LNCAP (cell line): ENCODE data around the gene PDCD1LG2.

Source experiments
- TF ChIP-seq, protein P1 (sequence below): fragments of 450-650 bp; IDR thresholded peaks from 2 replicates; pipeline ENCODE4 v1.5.1; 2017; ENCODE audit warnings: mild to moderate bottlenecking

The PDCD1LG2 gene

DNA sequence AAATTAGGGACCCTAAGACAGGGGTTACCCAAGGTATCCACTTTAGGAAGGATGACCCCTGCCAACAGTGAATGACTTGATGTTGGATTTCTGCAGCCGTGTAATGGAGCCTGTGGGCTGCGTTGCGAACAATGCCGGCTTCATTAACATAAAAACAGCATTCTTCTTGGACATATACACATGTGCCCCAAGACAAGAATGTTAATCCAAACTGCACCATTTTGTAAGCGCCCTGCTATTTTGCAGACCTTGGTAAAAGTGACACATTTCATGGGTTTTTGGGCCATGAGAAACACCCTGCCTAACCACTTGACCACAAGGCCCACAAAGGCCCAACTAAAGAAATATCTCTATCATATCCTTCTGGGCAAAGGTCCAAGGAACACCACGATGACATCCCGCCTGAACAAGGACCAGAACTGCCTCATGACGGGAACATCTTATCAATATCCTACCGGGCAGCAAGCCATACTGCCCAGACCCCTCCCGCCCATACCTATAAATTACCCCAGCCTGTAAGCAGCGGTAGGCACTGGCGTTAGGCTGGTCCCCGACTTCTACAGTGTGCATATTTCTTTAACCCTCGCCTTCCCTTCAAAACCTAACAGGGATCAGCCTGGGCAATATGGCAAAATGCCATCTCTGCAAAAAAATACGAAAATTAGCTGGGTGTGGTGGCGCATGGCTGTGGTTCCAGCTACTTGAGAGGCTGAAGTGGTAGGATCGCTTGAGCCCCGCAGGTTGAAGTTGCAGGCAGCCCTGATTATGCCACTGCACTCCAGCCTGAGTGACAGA is 9.7 kb upstream of the PDCD1LG2 start:
- TF ChIP-seq, protein P1, sequence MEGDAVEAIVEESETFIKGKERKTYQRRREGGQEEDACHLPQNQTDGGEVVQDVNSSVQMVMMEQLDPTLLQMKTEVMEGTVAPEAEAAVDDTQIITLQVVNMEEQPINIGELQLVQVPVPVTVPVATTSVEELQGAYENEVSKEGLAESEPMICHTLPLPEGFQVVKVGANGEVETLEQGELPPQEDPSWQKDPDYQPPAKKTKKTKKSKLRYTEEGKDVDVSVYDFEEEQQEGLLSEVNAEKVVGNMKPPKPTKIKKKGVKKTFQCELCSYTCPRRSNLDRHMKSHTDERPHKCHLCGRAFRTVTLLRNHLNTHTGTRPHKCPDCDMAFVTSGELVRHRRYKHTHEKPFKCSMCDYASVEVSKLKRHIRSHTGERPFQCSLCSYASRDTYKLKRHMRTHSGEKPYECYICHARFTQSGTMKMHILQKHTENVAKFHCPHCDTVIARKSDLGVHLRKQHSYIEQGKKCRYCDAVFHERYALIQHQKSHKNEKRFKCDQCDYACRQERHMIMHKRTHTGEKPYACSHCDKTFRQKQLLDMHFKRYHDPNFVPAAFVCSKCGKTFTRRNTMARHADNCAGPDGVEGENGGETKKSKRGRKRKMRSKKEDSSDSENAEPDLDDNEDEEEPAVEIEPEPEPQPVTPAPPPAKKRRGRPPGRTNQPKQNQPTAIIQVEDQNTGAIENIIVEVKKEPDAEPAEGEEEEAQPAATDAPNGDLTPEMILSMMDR = no peak

- TF ChIP-seq, protein P1 = no peak
Observed at GRCh38 chr9:5502553-5502952, 7.8 kb upstream of the PDCD1LG2 start.

DNA sequence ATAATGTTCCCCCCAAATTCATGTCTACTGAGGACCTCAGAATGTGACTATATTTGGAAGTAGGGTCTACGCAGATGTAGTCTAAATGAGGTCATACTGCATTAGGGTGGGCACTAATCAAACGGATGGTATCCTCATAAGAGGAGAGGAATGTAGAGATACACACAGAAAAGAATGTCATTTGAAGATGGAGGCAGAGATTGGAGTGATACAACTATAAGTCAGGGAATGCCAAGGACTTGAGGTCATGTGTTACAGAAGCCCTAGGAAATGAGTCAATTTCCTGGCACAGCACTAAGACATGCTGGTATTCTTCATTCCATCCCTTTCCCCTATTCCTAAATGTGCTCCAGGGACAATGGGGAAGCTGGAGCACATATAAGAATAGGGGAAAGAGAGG is 758 bp upstream of the PDCD1LG2 start:
- TF ChIP-seq, protein P1 = no peak

- TF ChIP-seq, protein P1 = no peak
Observed at GRCh38 chr9:5510989-5511388, 658 bp downstream of the PDCD1LG2 start.

- TF ChIP-seq, protein P1 = no peak
Observed at GRCh38 chr9:5511476-5511875, 1.1 kb downstream of the PDCD1LG2 start.

- TF ChIP-seq, protein P1 = no peak
Observed at GRCh38 chr9:5511935-5512580, 1.7 kb downstream of the PDCD1LG2 start.

GRCh38 chr9:5512658-5513452 is 2.5 kb downstream of the PDCD1LG2 start:
- TF ChIP-seq, protein P1 = no peak
